Trophoblast cell (in vitro differentiated cells and primary cell): ENCODE data around the gene IFT52.

Source experiments
- DNase-seq, 2 donors: peaks; one replicate each; pipeline ENCODE4 v3.0.0-alpha.2; 2016
- H2AFZ ChIP-seq: 2 replicates; pipeline ENCODE4 v1.6.1; 2013; ENCODE audit warnings: low read length, moderate library complexity, mild to moderate bottlenecking; ENCODE audit not compliant: insufficient read depth, poor library complexity
- H2AK5ac ChIP-seq: 2 replicates; pipeline ENCODE4 v1.6.1; 2013; ENCODE audit warnings: mild to moderate bottlenecking, low read length
- H2BK120ac ChIP-seq: 2 replicates; pipeline ENCODE4 v1.6.1; 2013; ENCODE audit warnings: low read length, mild to moderate bottlenecking, moderate library complexity; ENCODE audit not compliant: insufficient read depth, poor library complexity
- H2BK12ac ChIP-seq: 2 replicates; pipeline ENCODE4 v1.6.1; 2013; ENCODE audit warnings: mild to moderate bottlenecking, low read length, moderate library complexity
- H2BK5ac ChIP-seq: 2 replicates; pipeline ENCODE4 v1.6.1; 2013; ENCODE audit warnings: low read length, low read depth, moderate library complexity, mild to moderate bottlenecking; ENCODE audit not compliant: poor library complexity
- H3K14ac ChIP-seq: 2 replicates; pipeline ENCODE4 v1.6.1; 2013; ENCODE audit warnings: mild to moderate bottlenecking, low read length
- H3K18ac ChIP-seq: 2 replicates; pipeline ENCODE4 v1.6.1; 2013; ENCODE audit warnings: mild to moderate bottlenecking, low read length
- H3K23ac ChIP-seq: 2 replicates; pipeline ENCODE4 v1.6.1; 2013; ENCODE audit warnings: low read length
- H3K27ac ChIP-seq: 2 replicates; pipeline ENCODE4 v1.5.1; 2013; ENCODE audit warnings: low read depth, mild to moderate bottlenecking, inconsistent platforms, low read length, moderate library complexity
- H3K27me3 ChIP-seq: 2 replicates; pipeline ENCODE4 v1.6.1; 2013; ENCODE audit warnings: inconsistent platforms, mild to moderate bottlenecking, low read length, moderate library complexity; ENCODE audit not compliant: insufficient read depth
- H3K36me3 ChIP-seq, 2 experiments: 1 replicate in 1 of 2; 2 replicates in 1 of 2; pipeline ENCODE4 v1.6.1; 2013; ENCODE audit warnings: low read length in 2 of 2, mild to moderate bottlenecking in 2 of 2, moderate library complexity in 1 of 2; ENCODE audit not compliant: insufficient read depth in 2 of 2, control insufficient read depth in 1 of 2
- H3K4ac ChIP-seq: 2 replicates; pipeline ENCODE4 v1.6.1; 2013; ENCODE audit warnings: low read depth, mild to moderate bottlenecking, low read length, moderate library complexity
- H3K4me1 ChIP-seq, 2 experiments: 1 replicate in 1 of 2; 2 replicates in 1 of 2; pipeline ENCODE4 v1.6.1; 2013; ENCODE audit warnings: low read length in 2 of 2, mild to moderate bottlenecking in 2 of 2, moderate library complexity in 1 of 2; ENCODE audit not compliant: insufficient read depth in 2 of 2, control insufficient read depth in 1 of 2
- H3K4me2 ChIP-seq: 2 replicates; pipeline ENCODE4 v1.6.1; 2013; ENCODE audit warnings: inconsistent platforms, mild to moderate bottlenecking, low read length, moderate library complexity
- H3K4me3 ChIP-seq: 2 replicates; pipeline ENCODE4 v1.5.1; 2013; ENCODE audit warnings: mild to moderate bottlenecking, low read depth, low read length, inconsistent platforms
- H3K79me1 ChIP-seq: one replicate; pipeline ENCODE4 v1.6.1; 2013; ENCODE audit warnings: low read length
- H3K79me2 ChIP-seq: 2 replicates; pipeline ENCODE4 v1.6.1; 2013; ENCODE audit warnings: low read length, mild to moderate bottlenecking; ENCODE audit not compliant: control insufficient read depth, insufficient read depth, poor library complexity
- H3K9ac ChIP-seq: 2 replicates; pipeline ENCODE4 v1.6.1; 2013; ENCODE audit warnings: mild to moderate bottlenecking, low read length
- H3K9me3 ChIP-seq: 2 replicates; pipeline ENCODE4 v1.6.1; 2013; ENCODE audit warnings: low read depth, mild to moderate bottlenecking, control low read depth, inconsistent platforms, low read length; ENCODE audit not compliant: insufficient read depth
- H4K12ac ChIP-seq: 2 replicates; pipeline ENCODE4 v1.6.1; 2013; ENCODE audit warnings: low read depth, mild to moderate bottlenecking, low read length, moderate library complexity
- H4K8ac ChIP-seq: 2 replicates; pipeline ENCODE4 v1.6.1; 2013; ENCODE audit warnings: low read depth, mild to moderate bottlenecking, low read length, moderate library complexity
- H4K91ac ChIP-seq: one replicate; pipeline ENCODE4 v1.6.1; 2013; ENCODE audit warnings: low read depth, mild to moderate bottlenecking, low read length, moderate library complexity
- WGBS: extraction: QIAGEN DNeasy Blood & Tissue Kit; methylation state at CpG from one replicate; pipeline ENCODE4 v1.1.7; 2013; ENCODE audit warnings: missing lambda C conversion rate; ENCODE audit not compliant: insufficient read length, insufficient coverage; ENCODE audit errors: extremely low coverage; 5-methylcytosine and 5-hydroxymethylcytosine counted together

Gene IFT52

GRCh38 chr20:43583133-43583864 lies 7.4 kb upstream of the IFT52 start:
- Histone ChIP-seq H4K8ac (no peak overlapping the region), H2AFZ (no peak overlapping the region), H4K12ac (no peak overlapping the region), H3K9ac (no peak overlapping the region), H3K36me3 (no peaks in the 10 kb centered on the region), H3K14ac (no peak overlapping the region), H3K79me1 (no peaks in the 10 kb centered on the region), H3K27ac (no peak overlapping the region), H3K9me3 (no peaks in the 10 kb centered on the region), H3K23ac (no peak overlapping the region), H3K4me1 (no peaks in the 10 kb centered on the region), H3K4me3 (no peak overlapping the region), H2AK5ac (no peak overlapping the region), H3K4ac (no peak overlapping the region), H3K4me2 (no peak overlapping the region), H4K91ac (no peak overlapping the region), H3K18ac (no peak overlapping the region), H2BK12ac (no peak overlapping the region), H2BK5ac (no peak overlapping the region), H2BK120ac (no peak overlapping the region), H3K79me2 (no peaks in the 10 kb centered on the region), H3K27me3 (no peaks in the 10 kb centered on the region)
- DNase-seq: no peak
- no CpG with 5 or more reads among the region's 7 CpGs for WGBS

GRCh38 chr20:43583982-43584432 lies 6.7 kb upstream of the IFT52 start:
- no peak overlapping the region for H2BK120ac ChIP-seq
- no peaks in the 10 kb centered on the region for H3K79me2 ChIP-seq
- no peak overlapping the region for H3K27ac ChIP-seq
- H3K36me3 ChIP-seq: no peaks in the 10 kb centered on the region
- H2BK12ac ChIP-seq: no peak overlapping the region
- H3K79me1 ChIP-seq: no peaks in the 10 kb centered on the region
- no peaks in the 10 kb centered on the region for H3K4me1 ChIP-seq
- DNase-seq: peak in 1 of 2 donors; percentile 10
- no peak overlapping the region for H2BK5ac ChIP-seq
- no peak overlapping the region for H3K18ac ChIP-seq
- no peak overlapping the region for H4K8ac ChIP-seq
- no peak overlapping the region for H4K91ac ChIP-seq
- no peak overlapping the region for H4K12ac ChIP-seq
- H3K9ac ChIP-seq: no peak overlapping the region
- WGBS: no CpG with 5 or more reads among the region's 2 CpGs
- no peak overlapping the region for H3K4ac ChIP-seq
- no peak overlapping the region for H2AK5ac ChIP-seq
- no peak overlapping the region for H3K23ac ChIP-seq
- H2AFZ ChIP-seq: no peak overlapping the region
- no peak overlapping the region for H3K4me3 ChIP-seq
- H3K27me3 ChIP-seq: no peaks in the 10 kb centered on the region
- H3K9me3 ChIP-seq: no peaks in the 10 kb centered on the region
- H3K4me2 ChIP-seq: no peak overlapping the region
- no peak overlapping the region for H3K14ac ChIP-seq

DNA sequence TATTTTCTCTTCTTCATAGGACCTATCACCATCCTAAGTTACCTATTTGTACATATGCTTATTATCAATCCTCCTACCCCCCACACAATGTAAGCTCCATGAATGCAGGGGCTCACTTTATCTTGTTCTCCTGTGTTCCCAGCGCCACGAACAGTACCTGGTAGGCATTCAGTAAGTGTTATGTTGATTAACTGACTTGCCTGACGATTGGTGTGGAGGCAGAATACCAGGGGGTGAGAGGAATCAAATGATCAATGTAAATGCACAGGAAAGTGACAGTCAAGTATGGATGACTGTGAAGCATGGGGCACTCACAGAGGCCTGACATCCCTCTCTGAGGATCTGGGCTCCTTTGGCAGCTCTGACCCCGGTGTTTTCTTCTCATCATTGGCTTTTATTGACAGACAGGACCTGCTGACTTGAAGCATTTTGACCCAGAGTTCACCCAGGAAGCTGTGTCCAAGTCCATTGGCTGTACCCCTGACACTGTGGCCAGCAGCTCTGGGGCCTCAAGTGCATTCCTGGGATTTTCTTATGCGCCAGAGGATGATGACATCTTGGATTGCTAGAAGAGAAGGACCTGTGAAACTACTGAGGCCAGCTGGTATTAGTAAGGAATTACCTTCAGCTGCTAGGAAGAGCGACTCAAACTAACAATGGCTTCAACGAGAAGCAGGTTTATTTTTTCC lies 6.1 kb upstream of the IFT52 start:
- H3K27me3 ChIP-seq: no peaks in the 10 kb centered on the region
- DNase-seq: peak in 1 of 2 donors; percentile 12
- H3K79me2 ChIP-seq: no peaks in the 10 kb centered on the region
- H3K18ac ChIP-seq: no peak overlapping the region
- no peak overlapping the region for H3K4me2 ChIP-seq
- H2BK12ac ChIP-seq: no peak overlapping the region
- H3K4me3 ChIP-seq: no peak overlapping the region
- H3K4me1 ChIP-seq: no peaks in the 10 kb centered on the region
- H3K9me3 ChIP-seq: no peaks in the 10 kb centered on the region
- H3K14ac ChIP-seq: no peak overlapping the region
- no peak overlapping the region for H4K91ac ChIP-seq
- no CpG with 5 or more reads among the region's 7 CpGs for WGBS
- H2BK5ac ChIP-seq: no peak overlapping the region
- no peaks in the 10 kb centered on the region for H3K36me3 ChIP-seq
- no peak overlapping the region for H2BK120ac ChIP-seq
- no peak overlapping the region for H3K23ac ChIP-seq
- H2AK5ac ChIP-seq: no peak overlapping the region
- H4K8ac ChIP-seq: no peak overlapping the region
- H3K27ac ChIP-seq: no peak overlapping the region
- no peak overlapping the region for H2AFZ ChIP-seq
- no peaks in the 10 kb centered on the region for H3K79me1 ChIP-seq
- no peak overlapping the region for H4K12ac ChIP-seq
- H3K4ac ChIP-seq: no peak overlapping the region
- H3K9ac ChIP-seq: no peak overlapping the region

- no peak overlapping the region for H3K27ac ChIP-seq
- no CpG with 5 or more reads among the region's 8 CpGs for WGBS
Observed at GRCh38 chr20:43586641-43587040, 4.1 kb upstream of the IFT52 start.

More at GRCh38 chr20:43586641-43587040, 4.1 kb upstream of the IFT52 start:
- Histone ChIP-seq H3K18ac (no peak overlapping the region), H2AK5ac (no peak overlapping the region), H3K79me1 (peaks cover 5% of the 10 kb centered on the region), H4K8ac (no peak overlapping the region), H3K79me2 (no peaks in the 10 kb centered on the region), H2BK5ac (no peak overlapping the region), H3K14ac (no peak overlapping the region), H3K4me2 (no peak overlapping the region), H2AFZ (no peak overlapping the region), H2BK12ac (no peak overlapping the region), H3K23ac (no peak overlapping the region), H3K36me3 (no peaks in the 10 kb centered on the region), H3K9me3 (no peaks in the 10 kb centered on the region), H3K4me3 (no peak overlapping the region), H3K4me1 (peaks cover 3 to 4% of the 10 kb centered on the region in 2 experiments), H2BK120ac (no peak overlapping the region), H3K27me3 (no peaks in the 10 kb centered on the region), H4K91ac (no peak overlapping the region), H3K4ac (no peak overlapping the region), H3K9ac (no peak overlapping the region), H4K12ac (no peak overlapping the region)
- no peak for DNase-seq
